HG02870 (cell line): ENCODE data around the gene PPP1R12C.
"Not testable (repeated sequence)": the region's sequence is repeated elsewhere in the genome, so short reads cannot be mapped to it uniquely, and the experiment has no call there.

Experiments
- ATAC-seq: cut with Tn5 transposase; IDR thresholded peaks from one replicate; pipeline ENCODE4 v1.9.1; 2021; ENCODE audit warnings: mild to moderate bottlenecking, moderate library complexity; ENCODE audit not compliant: unreplicated experiment

The PPP1R12C gene

GRCh38 chr19:55112246-55112776 lies 5.1 kb downstream of the PPP1R12C start:
- no peak for ATAC-seq

- ATAC-seq: no peak
Measured at GRCh38 chr19:55111238-55111831, 6.1 kb downstream of the PPP1R12C start.

GRCh38 chr19:55109527-55110291 lies 7.7 kb downstream of the PPP1R12C start:
- no peak for ATAC-seq

GRCh38 chr19:55107252-55107651 lies 10.2 kb downstream of the PPP1R12C start:
- ATAC-seq: not testable (repeated sequence)

- no peak for ATAC-seq
Measured at GRCh38 chr19:55106591-55106990, 10.8 kb downstream of the PPP1R12C start.

GRCh38 chr19:55105237-55105636 lies 12.2 kb downstream of the PPP1R12C start:
- no peak for ATAC-seq

- ATAC-seq: no peak
Measured at GRCh38 chr19:55103190-55103589, 14.2 kb downstream of the PPP1R12C start.

GRCh38 chr19:55101261-55101660 lies 16.2 kb downstream of the PPP1R12C start:
- no peak for ATAC-seq

- no peak for ATAC-seq
Measured at GRCh38 chr19:55099557-55100506, 17.6 kb downstream of the PPP1R12C start.

GRCh38 chr19:55098716-55099556 lies 18.5 kb downstream of the PPP1R12C start:
- no peak for ATAC-seq

- no peak for ATAC-seq
Measured at GRCh38 chr19:55097864-55098715, 19.3 kb downstream of the PPP1R12C start.

- ATAC-seq: no peak
Measured at GRCh38 chr19:55096061-55096701, 21.3 kb downstream of the PPP1R12C start.

GRCh38 chr19:55095260-55096060 lies 22.0 kb downstream of the PPP1R12C start:
- no peak for ATAC-seq

GRCh38 chr19:55094456-55095259 lies 22.8 kb downstream of the PPP1R12C start:
- no peak for ATAC-seq

GRCh38 chr19:55092423-55093318 lies 24.8 kb downstream of the PPP1R12C start:
- no peak for ATAC-seq

GRCh38 chr19:55091955-55092354 lies 25.5 kb downstream of the PPP1R12C start:
- ATAC-seq: no peak
